Measurements from ENCODE around the gene E2F6. TPM values are rescaled to one million over a fixed set of nuclear protein-coding genes. Genes with fewer than 3 reads are reported as not detected.

E2F6 gene
- total and polyA plus RNA-seq, 2 of the 8 experiments (the other 6 are each of a cell fraction or from before 2014, with no cell fraction given): 8.3 to 14.9 TPM

GRCh38 chr2:11506611-11506969, 40.6 kb upstream of the E2F6 start (continued):
- TF ChIP-seq CBX5 (IDR thresholded peaks at IDR 0.05; ENCODE audit: low read depth, low read length) (no peak), ATF3 (IDR thresholded peaks at IDR 0.05; ENCODE audit: insufficient read depth, low read depth, low read length) (no peak), HDAC6 (IDR thresholded peaks at IDR 0.05; ENCODE audit: low read depth, low read length) (no peak), YY1 (IDR thresholded peaks at IDR 0.05; ENCODE audit: low read depth, low read length) (no peak)

All from H1 (cell line).